HEK293 (cell line): ENCODE measurements around the gene ANKRD13D.
A peak's percentile ranks its signal among the peaks of the same experiment; 100 is the strongest.

Source experiments
- CTCF ChIA-PET: fragments of 350-600 bp; formaldehyde crosslinking; extraction: SDS; loops from one replicate; lab custom pipeline; 2021; ENCODE audit warnings: antibody characterized with exemption; lab: Yijun Ruan, JAX
- POLR2A ChIA-PET: fragments of 300-600 bp; formaldehyde crosslinking; extraction: SDS; loops from one replicate; lab custom pipeline; 2020; ENCODE audit warnings: antibody characterized with exemption, inconsistent platforms; lab: Yijun Ruan, JAX
- H3K27ac ChIP-seq: fragments of 200-500 bp; sonication (Bioruptor generic); 2 replicates; pipeline ENCODE4 v1.5.1; 2014; ENCODE audit warnings: low read depth, low read length, control low read depth, inconsistent platforms; ENCODE audit errors: extremely low read depth
- H3K36me3 ChIP-seq, 2 experiments: fragments of 200-500 bp in 1 of 2; sonication (Bioruptor generic) in 1 of 2; 1 replicate in 1 of 2; 2 replicates in 1 of 2; pipeline ENCODE4 v1.5.1; 2014 to 2017; ENCODE audit warnings: inconsistent platforms in 2 of 2, low read length in 2 of 2; ENCODE audit not compliant: control insufficient read depth in 2 of 2, insufficient read depth in 1 of 2
- H3K4me1 ChIP-seq: fragments of 200-500 bp; sonication (Bioruptor generic); 2 replicates; pipeline ENCODE4 v1.5.1; 2014; ENCODE audit warnings: mild to moderate bottlenecking, low read length, inconsistent platforms; ENCODE audit not compliant: control insufficient read depth, insufficient read depth
- H3K4me3 ChIP-seq: 2 replicates; pipeline ENCODE4 v1.5.1; 2011; ENCODE audit warnings: low read depth, mild to moderate bottlenecking, control low read depth, low read length, moderate library complexity
- H3K9me3 ChIP-seq: fragments of 200-500 bp; sonication (Bioruptor generic); 2 replicates; pipeline ENCODE4 v1.5.1; 2014; ENCODE audit warnings: low read depth, low read length, inconsistent platforms; ENCODE audit not compliant: control insufficient read depth, insufficient read depth
- GLIS1 ChIP-seq: fragments of 450-650 bp; formaldehyde crosslinking; IDR thresholded peaks from 2 replicates; pipeline ENCODE4 v1.5.1; 2016; ENCODE audit warnings: missing biosample characterization, missing genetic modification characterization
- GLIS2 ChIP-seq: fragments of 450-650 bp; formaldehyde crosslinking; IDR thresholded peaks from 2 replicates; pipeline ENCODE4 v1.5.1; 2016; ENCODE audit warnings: missing biosample characterization, missing genetic modification characterization
- HIC1 ChIP-seq: fragments of 450-650 bp; formaldehyde crosslinking; IDR thresholded peaks from 2 replicates; pipeline ENCODE4 v1.5.1; 2016; ENCODE audit warnings: missing biosample characterization, missing genetic modification characterization
- ZBTB20 ChIP-seq: fragments of 450-650 bp; formaldehyde crosslinking; IDR thresholded peaks from 2 replicates; pipeline ENCODE4 v1.5.1; 2016; ENCODE audit warnings: missing biosample characterization, missing genetic modification characterization
- ZBTB21 ChIP-seq: fragments of 450-650 bp; formaldehyde crosslinking; IDR thresholded peaks from 2 replicates; pipeline ENCODE4 v1.5.1; 2017; ENCODE audit warnings: missing biosample characterization, missing genetic modification characterization
- ZIC2 ChIP-seq: fragments of 450-650 bp; formaldehyde crosslinking; IDR thresholded peaks from 2 replicates; pipeline ENCODE4 v1.5.1; 2016; ENCODE audit warnings: missing biosample characterization, missing genetic modification characterization
- ZNF274 ChIP-seq, 2 experiments: fragments of 200-500 bp in 1 of 2; fragments of 450-650 bp in 1 of 2; sonication (Bioruptor generic) in 1 of 2; formaldehyde crosslinking in 1 of 2; IDR thresholded peaks; 2 replicates each; pipeline versions ENCODE4 v1.5.1 to v1.6.1; 2014 to 2016; ENCODE audit warnings: borderline replicate concordance in 1 of 2, inconsistent platforms in 1 of 2, low read length in 1 of 2, missing biosample characterization in 1 of 2, missing genetic modification characterization in 1 of 2
- ZNF341 ChIP-seq: fragments of 450-650 bp; formaldehyde crosslinking; IDR thresholded peaks from 2 replicates; pipeline ENCODE4; 2016; ENCODE audit warnings: low read depth, missing biosample characterization, missing genetic modification characterization
- ZNF391 ChIP-seq: fragments of 450-650 bp; formaldehyde crosslinking; IDR thresholded peaks from 2 replicates; pipeline ENCODE4 v1.5.1; 2016; ENCODE audit warnings: low read depth, missing biosample characterization, missing genetic modification characterization, borderline replicate concordance
- ZNF518A ChIP-seq: fragments of 450-650 bp; formaldehyde crosslinking; conservative IDR thresholded peaks from 2 replicates; pipeline ENCODE4 v1.5.1; 2016; ENCODE audit warnings: low read depth, missing biosample characterization, missing genetic modification characterization
- ZNF830 ChIP-seq: fragments of 450-650 bp; IDR thresholded peaks from 2 replicates; pipeline ENCODE4 v1.5.0; 2018; ENCODE audit warnings: missing biosample characterization, missing genetic modification characterization, low read depth, mild to moderate bottlenecking, moderate library complexity
- TF ChIP-seq, protein P1 (sequence below): fragments of 450-650 bp; formaldehyde crosslinking; IDR thresholded peaks from 2 replicates; pipeline ENCODE4 v1.5.1; 2016; ENCODE audit warnings: missing biosample characterization, missing genetic modification characterization, borderline replicate concordance

The ANKRD13D gene

GRCh38 chr11:67302571-67303131 lies 13.5 kb downstream of the ANKRD13D start:
- CTCF ChIA-PET, result interaction anchor here (0.6 to 3.4 kb wide), 5 partner anchors 8 to 293 kb away, joined by 3 to 17 read pairs (median 4); no protein-coding TSS in a partner anchor
- POLR2A ChIA-PET, result interaction anchor here (0.8 to 3.5 kb wide), 6 partner anchors 9 to 63 kb away, joined by 3 to 32 read pairs (median 5); partner anchors contain the start of gene ANKRD13D
- H3K4me3 ChIP-seq, result peak overlapping the region; percentile 66
- no peaks in the 10 kb centered on the region for H3K9me3 ChIP-seq
- H3K36me3 ChIP-seq, result peaks cover 0 to 52% of the 10 kb centered on the region in 2 experiments; a peak in 2 of 3 replicates
- no peaks in the 10 kb centered on the region for H3K4me1 ChIP-seq
- no peak for TF ChIP-seq ZNF830
- no peak for TF ChIP-seq ZNF518A (tag by site-specific recombination)
- TF ChIP-seq ZNF341 (tag by site-specific recombination), result 0 out of 2 replicates have a peak, but pooled peaks have one; percentile 15
- peak; percentile 76 for TF ChIP-seq GLIS2 (tag by site-specific recombination)
- peak; percentile 42; the same call in 1 of the 2 replicates for TF ChIP-seq GLIS1 (tag by site-specific recombination)
- TF ChIP-seq, protein P1, sequence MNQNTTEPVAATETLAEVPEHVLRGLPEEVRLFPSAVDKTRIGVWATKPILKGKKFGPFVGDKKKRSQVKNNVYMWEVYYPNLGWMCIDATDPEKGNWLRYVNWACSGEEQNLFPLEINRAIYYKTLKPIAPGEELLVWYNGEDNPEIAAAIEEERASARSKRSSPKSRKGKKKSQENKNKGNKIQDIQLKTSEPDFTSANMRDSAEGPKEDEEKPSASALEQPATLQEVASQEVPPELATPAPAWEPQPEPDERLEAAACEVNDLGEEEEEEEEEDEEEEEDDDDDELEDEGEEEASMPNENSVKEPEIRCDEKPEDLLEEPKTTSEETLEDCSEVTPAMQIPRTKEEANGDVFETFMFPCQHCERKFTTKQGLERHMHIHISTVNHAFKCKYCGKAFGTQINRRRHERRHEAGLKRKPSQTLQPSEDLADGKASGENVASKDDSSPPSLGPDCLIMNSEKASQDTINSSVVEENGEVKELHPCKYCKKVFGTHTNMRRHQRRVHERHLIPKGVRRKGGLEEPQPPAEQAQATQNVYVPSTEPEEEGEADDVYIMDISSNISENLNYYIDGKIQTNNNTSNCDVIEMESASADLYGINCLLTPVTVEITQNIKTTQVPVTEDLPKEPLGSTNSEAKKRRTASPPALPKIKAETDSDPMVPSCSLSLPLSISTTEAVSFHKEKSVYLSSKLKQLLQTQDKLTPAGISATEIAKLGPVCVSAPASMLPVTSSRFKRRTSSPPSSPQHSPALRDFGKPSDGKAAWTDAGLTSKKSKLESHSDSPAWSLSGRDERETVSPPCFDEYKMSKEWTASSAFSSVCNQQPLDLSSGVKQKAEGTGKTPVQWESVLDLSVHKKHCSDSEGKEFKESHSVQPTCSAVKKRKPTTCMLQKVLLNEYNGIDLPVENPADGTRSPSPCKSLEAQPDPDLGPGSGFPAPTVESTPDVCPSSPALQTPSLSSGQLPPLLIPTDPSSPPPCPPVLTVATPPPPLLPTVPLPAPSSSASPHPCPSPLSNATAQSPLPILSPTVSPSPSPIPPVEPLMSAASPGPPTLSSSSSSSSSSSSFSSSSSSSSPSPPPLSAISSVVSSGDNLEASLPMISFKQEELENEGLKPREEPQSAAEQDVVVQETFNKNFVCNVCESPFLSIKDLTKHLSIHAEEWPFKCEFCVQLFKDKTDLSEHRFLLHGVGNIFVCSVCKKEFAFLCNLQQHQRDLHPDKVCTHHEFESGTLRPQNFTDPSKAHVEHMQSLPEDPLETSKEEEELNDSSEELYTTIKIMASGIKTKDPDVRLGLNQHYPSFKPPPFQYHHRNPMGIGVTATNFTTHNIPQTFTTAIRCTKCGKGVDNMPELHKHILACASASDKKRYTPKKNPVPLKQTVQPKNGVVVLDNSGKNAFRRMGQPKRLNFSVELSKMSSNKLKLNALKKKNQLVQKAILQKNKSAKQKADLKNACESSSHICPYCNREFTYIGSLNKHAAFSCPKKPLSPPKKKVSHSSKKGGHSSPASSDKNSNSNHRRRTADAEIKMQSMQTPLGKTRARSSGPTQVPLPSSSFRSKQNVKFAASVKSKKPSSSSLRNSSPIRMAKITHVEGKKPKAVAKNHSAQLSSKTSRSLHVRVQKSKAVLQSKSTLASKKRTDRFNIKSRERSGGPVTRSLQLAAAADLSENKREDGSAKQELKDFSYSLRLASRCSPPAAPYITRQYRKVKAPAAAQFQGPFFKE (tag by site-specific recombination), result no peak
- peak; percentile 95 for TF ChIP-seq ZIC2
- no peak for TF ChIP-seq ZNF274 (IDR thresholded peaks at IDR 0.05; ENCODE audit: low read length)
- TF ChIP-seq ZNF274 (tag by site-specific recombination; IDR thresholded peaks at IDR 0.05; ENCODE audit: borderline replicate concordance), result no peak
- no peak for TF ChIP-seq ZBTB21
- no peak for TF ChIP-seq HIC1 (tag by site-specific recombination)
- TF ChIP-seq ZNF391, result no peak
- TF ChIP-seq ZBTB20 (tag by site-specific recombination), result 0 out of 2 replicates have a peak, but pooled peaks have one; percentile 9
- H3K27ac ChIP-seq, result peak overlapping the region; percentile 79; the same call in 1 of the 2 replicates
